HCEC 1CT (cell line): Measurements from ENCODE around the gene ASB14.

Source experiments
- DNase-seq: peaks from one replicate; pipeline ENCODE4 v3.0.0-alpha.2; 2017

The ASB14 gene

GRCh38 chr3:57257678-57258077 is 34.8 kb downstream of the ASB14 start:
- DNase-seq = no peak

- DNase-seq = no peak
Measured at GRCh38 chr3:57256844-57257243, 35.6 kb downstream of the ASB14 start.

- DNase-seq = no peak
Measured at GRCh38 chr3:57252404-57252803, 40.1 kb downstream of the ASB14 start.

GRCh38 chr3:57244946-57245345 is 47.5 kb downstream of the ASB14 start:
- no peak for DNase-seq

GRCh38 chr3:57234613-57235575 is 57.6 kb downstream of the ASB14 start:
- DNase-seq = no peak

GRCh38 chr3:57233799-57234198 is 58.7 kb downstream of the ASB14 start:
- no peak for DNase-seq

- no peak for DNase-seq
Measured at GRCh38 chr3:57230006-57230405, 62.5 kb downstream of the ASB14 start.

GRCh38 chr3:57227930-57228751 is 64.3 kb downstream of the ASB14 start:
- peak; percentile 54 for DNase-seq

GRCh38 chr3:57227204-57227929 is 65.1 kb downstream of the ASB14 start, which contains the start of gene APPL1:
TSS of gene APPL1 (plus strand) at chr3:57227729. CDS start at chr3:57227884, 155 bp downstream.
- DNase-seq = peak; percentile 83

- DNase-seq = no peak
Measured at GRCh38 chr3:57226176-57226575, 66.3 kb downstream of the ASB14 start.

GRCh38 chr3:57224856-57225255 is 67.6 kb downstream of the ASB14 start:
- no peak for DNase-seq

- DNase-seq = peak; percentile 43
Measured at GRCh38 chr3:57221883-57222282, 70.6 kb downstream of the ASB14 start.
